COLO829 (cell line): ENCODE measurements around the gene STPG3.

ENCODE experiments used
- DNase-seq: peaks from one replicate; pipeline ENCODE4 v3.0.0; 2012; ENCODE audit warnings: low spot score

Gene STPG3

DNA sequence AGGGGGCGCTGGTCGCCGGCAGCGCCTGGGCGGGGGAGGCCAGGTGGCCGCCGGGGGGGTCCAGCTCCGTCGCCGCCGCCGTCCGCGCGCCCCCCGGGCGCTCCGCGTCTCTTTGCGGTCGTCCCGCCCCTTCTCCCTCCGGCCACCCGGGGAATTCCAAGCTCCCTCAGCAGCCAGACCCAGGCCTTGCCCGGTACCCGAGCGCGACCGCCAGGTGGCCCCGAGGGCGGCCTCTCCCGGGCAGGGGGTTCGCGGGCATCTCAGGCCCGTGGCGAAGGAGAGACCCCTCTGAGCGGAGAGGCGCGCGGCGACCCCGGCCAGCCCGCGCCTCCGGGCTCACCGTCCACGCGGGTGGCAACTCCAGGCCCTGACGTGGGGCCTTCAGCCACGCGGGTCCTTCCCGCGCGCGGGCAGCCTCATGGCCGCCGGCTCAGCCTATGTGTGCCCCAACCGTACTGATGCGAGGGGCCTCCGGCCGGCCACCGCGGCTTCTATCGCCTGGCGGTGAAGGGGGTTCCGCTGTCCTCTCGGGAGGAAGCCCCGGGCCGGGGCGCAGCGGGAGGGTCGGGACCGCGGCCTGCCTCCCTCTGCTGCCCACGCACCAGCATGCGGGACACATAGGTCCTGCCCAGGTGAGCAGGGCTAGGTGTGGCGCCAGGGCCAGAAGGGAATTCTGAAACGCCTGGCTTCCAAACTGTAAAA lies 51.5 kb downstream of the STPG3 start:
- DNase-seq = no peak
